ENCODE measurements around the gene NPAT. TPM values are rescaled to one million over a fixed set of nuclear protein-coding genes. Genes with fewer than 3 reads are reported as not detected.
A peak's percentile ranks its signal among the peaks of the same experiment; 100 is the strongest.

Gene NPAT
- total and polyA plus RNA-seq, 9 of the 15 experiments (the other 6 are each of a cell fraction or from before 2014, with no cell fraction given), result 8.8 to 30.0 (median 22.1) TPM

GRCh38 chr11:108199446-108200321 lies 22.8 kb downstream of the NPAT start (continued):
- TF ChIP-seq PATZ1 (CRISPR knock-in tag; IDR thresholded peaks at IDR 0.05; ENCODE audit: borderline replicate concordance), result no peak
- TF ChIP-seq ZNF830 (CRISPR knock-in tag; IDR thresholded peaks at IDR 0.05), result no peak
- TF ChIP-seq U2AF2 (optimal IDR thresholded peaks at IDR 0.05; ENCODE audit: low read depth, low read length), result no peak
- TF ChIP-seq ZNF41 (CRISPR knock-in tag; conservative IDR thresholded peaks at IDR 0.05), result no peak
- TF ChIP-seq MCM2 (IDR thresholded peaks at IDR 0.05; ENCODE audit: low read depth), result no peak
- no peak for TF ChIP-seq ESRRA (IDR thresholded peaks at IDR 0.05; ENCODE audit: borderline replicate concordance, low read depth)
- TF ChIP-seq MTA3 (IDR thresholded peaks at IDR 0.05; ENCODE audit: borderline replicate concordance), result 0 out of 2 replicates have a peak, but pooled peaks have one; percentile 40
- TF ChIP-seq, protein P1, sequence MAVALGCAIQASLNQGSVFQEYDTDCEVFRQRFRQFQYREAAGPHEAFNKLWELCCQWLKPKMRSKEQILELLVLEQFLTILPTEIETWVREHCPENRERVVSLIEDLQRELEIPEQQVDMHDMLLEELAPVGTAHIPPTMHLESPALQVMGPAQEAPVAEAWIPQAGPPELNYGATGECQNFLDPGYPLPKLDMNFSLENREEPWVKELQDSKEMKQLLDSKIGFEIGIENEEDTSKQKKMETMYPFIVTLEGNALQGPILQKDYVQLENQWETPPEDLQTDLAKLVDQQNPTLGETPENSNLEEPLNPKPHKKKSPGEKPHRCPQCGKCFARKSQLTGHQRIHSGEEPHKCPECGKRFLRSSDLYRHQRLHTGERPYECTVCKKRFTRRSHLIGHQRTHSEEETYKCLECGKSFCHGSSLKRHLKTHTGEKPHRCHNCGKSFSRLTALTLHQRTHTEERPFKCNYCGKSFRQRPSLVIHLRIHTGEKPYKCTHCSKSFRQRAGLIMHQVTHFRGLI (CRISPR knock-in tag; IDR thresholded peaks at IDR 0.05), result no peak
- peak in 1 of 2 experiments; percentile 43; a peak in 1 of 4 replicates for TF ChIP-seq ARNT (IDR thresholded peaks at IDR 0.05)
- TF ChIP-seq IRF9 (tag; IDR thresholded peaks at IDR 0.05), result no peak
- TF ChIP-seq ZBTB7A (IDR thresholded peaks at IDR 0.05; ENCODE audit: borderline replicate concordance, control insufficient read depth, low read depth, low read length), result no peak
- no peak for TF ChIP-seq ZNF444 (CRISPR knock-in tag; IDR thresholded peaks at IDR 0.05)
- no peak for TF ChIP-seq KAT2B (IDR thresholded peaks at IDR 0.05; ENCODE audit: low read depth, low read length)
- TF ChIP-seq POU5F1 (IDR thresholded peaks at IDR 0.05; ENCODE audit: borderline replicate concordance, low read depth, low read length, partially characterized antibody), result no peak
- TF ChIP-seq ILF3 (IDR thresholded peaks at IDR 0.05; ENCODE audit: borderline replicate concordance), result no peak
- TF ChIP-seq NEUROD1 (IDR thresholded peaks at IDR 0.05; ENCODE audit: borderline replicate concordance, low read depth, low read length, partially characterized antibody), result no peak
- TF ChIP-seq, protein P2, sequence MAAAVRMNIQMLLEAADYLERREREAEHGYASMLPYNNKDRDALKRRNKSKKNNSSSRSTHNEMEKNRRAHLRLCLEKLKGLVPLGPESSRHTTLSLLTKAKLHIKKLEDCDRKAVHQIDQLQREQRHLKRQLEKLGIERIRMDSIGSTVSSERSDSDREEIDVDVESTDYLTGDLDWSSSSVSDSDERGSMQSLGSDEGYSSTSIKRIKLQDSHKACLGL (CRISPR knock-in tag; IDR thresholded peaks at IDR 0.05; ENCODE audit: borderline replicate concordance, poor library complexity, severe bottlenecking), result no peak
- TF ChIP-seq HDAC8 (tag; IDR thresholded peaks at IDR 0.05), result no peak
- peak; percentile 99 for TF ChIP-seq ZNF316 (IDR thresholded peaks at IDR 0.05)
- no peak for TF ChIP-seq ZC3H4 (CRISPR knock-in tag; IDR thresholded peaks at IDR 0.05; ENCODE audit: borderline replicate concordance)
- no peak for TF ChIP-seq MTF1 (CRISPR knock-in tag; IDR thresholded peaks at IDR 0.05; ENCODE audit: borderline replicate concordance)
- TF ChIP-seq, protein P3, sequence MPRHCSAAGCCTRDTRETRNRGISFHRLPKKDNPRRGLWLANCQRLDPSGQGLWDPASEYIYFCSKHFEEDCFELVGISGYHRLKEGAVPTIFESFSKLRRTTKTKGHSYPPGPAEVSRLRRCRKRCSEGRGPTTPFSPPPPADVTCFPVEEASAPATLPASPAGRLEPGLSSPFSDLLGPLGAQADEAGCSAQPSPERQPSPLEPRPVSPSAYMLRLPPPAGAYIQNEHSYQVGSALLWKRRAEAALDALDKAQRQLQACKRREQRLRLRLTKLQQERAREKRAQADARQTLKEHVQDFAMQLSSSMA (CRISPR knock-in tag; IDR thresholded peaks at IDR 0.05), result no peak

Data from K562 (cell line).